Psoas muscle (tissue), 8 donors: Measurements from ENCODE around the gene CCDC18. TPM values are rescaled to one million over a fixed set of nuclear protein-coding genes. Genes with fewer than 3 reads are reported as not detected.
"Not testable (repeated sequence)": the region's sequence is repeated elsewhere in the genome, so short reads cannot be mapped to it uniquely, and the experiment has no call there.

Source experiments
- ATAC-seq, 4 donors: fragments of 200-7000 bp; cut with Tn5 transposase; one replicate each; pipeline ENCODE4 v1.9.1; 2020; ENCODE audit warnings: moderate library complexity in 3 of 4, mild to moderate bottlenecking in 2 of 4
- DNase-seq, 2 donors: peaks; one replicate each; pipeline ENCODE4 v3.0.0-alpha.2; 2020
- H3K27ac ChIP-seq: fragments of 200-600 bp; one replicate; pipeline ENCODE4 v1.8.0; 2022
- H3K27me3 ChIP-seq, 3 donors: fragments of 200-600 bp in 1 of 3; one replicate each; pipeline versions ENCODE4 v1.6.1 to v1.8.0; 2013 to 2022; ENCODE audit warnings: low read length in 2 of 3, mild to moderate bottlenecking in 2 of 3, moderate library complexity in 1 of 3; ENCODE audit not compliant: insufficient read depth in 3 of 3
- H3K36me3 ChIP-seq, 2 donors: fragments of 200-600 bp in 1 of 2; one replicate each; pipeline versions ENCODE4 v1.6.1 to v1.8.0; 2013 to 2022; ENCODE audit warnings: low read depth in 1 of 2, mild to moderate bottlenecking in 1 of 2, moderate library complexity in 1 of 2; ENCODE audit not compliant: insufficient read depth in 1 of 2
- H3K4me1 ChIP-seq: fragments of 200-600 bp; one replicate; pipeline ENCODE4 v1.8.0; 2022
- H3K4me3 ChIP-seq: fragments of 200-600 bp; one replicate; pipeline ENCODE4 v1.8.0; 2022; ENCODE audit warnings: mild to moderate bottlenecking
- H3K9me3 ChIP-seq: fragments of 200-600 bp; one replicate; pipeline ENCODE4 v1.8.0; 2022
- CTCF ChIP-seq: fragments of 200-600 bp; IDR thresholded peaks from one replicate; pipeline ENCODE4 v1.8.0; 2022; ENCODE audit warnings: antibody characterized with exemption
- WGBS, 3 donors: extraction: QIAGEN DNeasy Blood & Tissue Kit; methylation state at CpG; one replicate each; pipeline versions ENCODE4 v1.1.6 to v1.1.7; 2013; 5-methylcytosine and 5-hydroxymethylcytosine counted together
- intact Hi-C, 2 donors: fragments of 100-400 bp; cut with DNase I; formaldehyde crosslinking; loops; one replicate each; pipeline versions ENCODE4 v1.11.0 to v1.14.2; 2022
- polyA plus RNA-seq, 3 donors: library from polyadenylated mRNA; stranded (reverse); fragments of 200-250 nt; gene quantifications; one replicate each; pipeline ENCODE4 v1.2.3, GENCODE V29; 2013
- total RNA-seq, 4 donors: library from RNA; stranded (reverse); fragmentation: NEBNext Ultra II Directional in 2 of 4; extraction: Animal tissue kit (Norgen Biotek cat#: 25700) in 2 of 4; gene quantifications; one replicate each; pipeline versions ENCODE4 v1.2.1 to v1.2.4, GENCODE V29; 2021 to 2023
- donor health status: healthy with polysubstance abuse.
- donor health status: DM: no; HTN: no; CAD: no; lungs with moderate emphysema.
- donor health status: Bipolar disorder and iron deficiency.
- donor health status: healthy.
- donor health status: DM: yes; HTN: yes; CAD: no.
- donor health status: DM: no; HTN: no; CAD: no.
- donor health status: DM: no; HTN: no; CAD: no.
- donor health status: DM: yes; HTN: yes; CAD: no.

Gene CCDC18
- total and polyA plus RNA-seq, 7 donors = 3.1 to 4.6 (median 4.0) TPM

DNA sequence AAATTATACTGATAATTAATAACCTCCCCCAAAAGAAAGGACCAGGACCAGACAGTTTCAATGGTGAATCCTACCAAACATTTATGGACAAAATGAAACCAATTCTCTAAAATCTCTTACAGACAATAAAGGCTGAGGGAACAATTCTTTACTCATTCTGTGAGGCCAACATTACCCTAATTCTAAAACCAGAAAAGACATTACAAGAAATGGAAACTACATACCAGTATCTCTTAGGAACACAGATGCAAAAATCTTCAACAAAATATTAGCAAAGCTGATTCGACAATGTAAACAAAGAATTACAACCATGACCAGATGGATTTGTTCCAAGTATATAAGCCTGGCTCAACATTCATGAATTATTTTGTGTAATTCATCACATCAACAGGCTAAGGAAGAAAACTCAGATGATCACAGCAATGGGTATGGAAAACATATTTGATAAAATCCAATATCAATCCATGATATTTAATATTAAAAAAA lies 8.9 kb upstream of the CCDC18 start:
- DNase-seq (no peak), ATAC-seq (no peak)
- H3K4me1 ChIP-seq = peaks cover 14% of the 10 kb centered on the region
- TF ChIP-seq CTCF = no peak
- H3K27ac ChIP-seq = no peak overlapping the region
- peaks cover 3% of the 10 kb centered on the region for H3K9me3 ChIP-seq
- WGBS, 3 donors = 44 to 57% (median 48%) methylated on average over 1 of the region's 1 CpG
- intact Hi-C loops = no loop called here
- peaks cover 0 to 18% of the 10 kb centered on the region in 2 donors for H3K36me3 ChIP-seq
- no peak overlapping the region for H3K4me3 ChIP-seq
- no peaks in the 10 kb centered on the region for H3K27me3 ChIP-seq

DNA sequence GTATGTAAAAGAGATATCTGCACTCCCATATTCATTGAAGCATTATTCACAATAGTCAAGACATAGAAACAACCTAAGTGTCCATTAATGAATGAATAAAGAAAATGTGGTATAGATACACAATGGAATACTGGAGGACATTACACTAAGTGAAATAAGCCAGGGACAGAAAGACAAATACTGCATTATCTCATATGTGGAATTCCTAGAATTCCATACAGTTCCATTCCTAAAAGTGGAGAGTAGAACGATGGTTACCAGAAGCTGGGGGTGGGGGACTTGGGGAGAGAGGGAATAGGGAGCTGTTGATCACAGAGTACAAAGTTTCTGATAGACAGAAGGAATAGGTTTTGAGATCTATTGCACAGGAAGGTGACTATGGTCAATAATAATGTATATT lies 7.7 kb upstream of the CCDC18 start:
- 19 to 38% (median 20%) methylated on average over 1 of the region's 1 CpG for WGBS, 3 donors
- DNase-seq = no peak
- TF ChIP-seq CTCF = no peak
- H3K27me3 ChIP-seq = no peaks in the 10 kb centered on the region
- no peak overlapping the region for H3K4me3 ChIP-seq
- H3K4me1 ChIP-seq = peaks cover 25% of the 10 kb centered on the region
- H3K36me3 ChIP-seq = peaks cover 0 to 18% of the 10 kb centered on the region in 2 donors
- no peak for ATAC-seq
- H3K27ac ChIP-seq = no peak overlapping the region
- no peaks in the 10 kb centered on the region for H3K9me3 ChIP-seq
- intact Hi-C loops = no loop called here

- H3K4me3 ChIP-seq, DNase-seq, H3K9me3 ChIP-seq, H3K27me3 ChIP-seq, H3K27ac ChIP-seq, ATAC-seq: not testable (repeated sequence)
- peaks cover 0 to 18% of the 10 kb centered on the region in 2 donors for H3K36me3 ChIP-seq
- intact Hi-C loops = loop anchor here in 1 of 2 donors (5.0 kb wide), 1 partner anchor 97 kb away; the partner anchor contains the start of gene MTF2
- H3K4me1 ChIP-seq = peaks cover 35% of the 10 kb centered on the region
- 98 to 100% (median 98%) methylated on average over 3 of the region's 3 CpGs for WGBS, 3 donors
Observed at GRCh38 chr1:93174638-93175037, 5.9 kb upstream of the CCDC18 start.

DNA sequence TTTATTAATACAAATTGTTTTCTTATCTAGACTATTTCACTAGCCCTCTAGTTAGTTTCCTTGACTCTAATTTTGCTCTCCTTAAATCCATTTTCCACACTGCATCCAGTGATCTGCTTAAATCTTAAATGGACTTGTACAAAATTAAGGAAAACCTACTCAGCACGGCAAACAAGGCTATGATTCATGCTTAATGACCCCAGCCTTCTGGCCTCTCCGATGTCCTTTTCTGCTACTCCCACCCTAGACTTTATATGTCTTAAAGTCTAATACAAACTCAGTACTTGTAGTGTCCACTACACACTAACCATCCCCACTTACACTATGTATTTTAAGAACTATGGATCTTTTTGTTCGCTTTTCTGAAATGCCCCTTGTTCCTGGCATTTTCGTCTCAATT lies 2.5 kb upstream of the CCDC18 start:
- no peak for ATAC-seq
- Histone ChIP-seq H3K27me3 (no peaks in the 10 kb centered on the region), H3K9me3 (no peaks in the 10 kb centered on the region), H3K27ac (peak overlapping the region; percentile 24), H3K36me3 (peaks cover 0 to 18% of the 10 kb centered on the region in 2 donors), H3K4me1 (peaks cover 29% of the 10 kb centered on the region), H3K4me3 (peak overlapping the region; percentile 85)
- no peak for TF ChIP-seq CTCF
- DNase-seq = no peak
- intact Hi-C loops = loop anchor here in 1 of 2 donors (1.0 to 5.0 kb wide), 2 partner anchors 49 to 101 kb away; partner anchors contain the start of gene MTF2
- WGBS, 3 donors = 33 to 40% (median 40%) methylated on average over 4 of the region's 4 CpGs

DNA sequence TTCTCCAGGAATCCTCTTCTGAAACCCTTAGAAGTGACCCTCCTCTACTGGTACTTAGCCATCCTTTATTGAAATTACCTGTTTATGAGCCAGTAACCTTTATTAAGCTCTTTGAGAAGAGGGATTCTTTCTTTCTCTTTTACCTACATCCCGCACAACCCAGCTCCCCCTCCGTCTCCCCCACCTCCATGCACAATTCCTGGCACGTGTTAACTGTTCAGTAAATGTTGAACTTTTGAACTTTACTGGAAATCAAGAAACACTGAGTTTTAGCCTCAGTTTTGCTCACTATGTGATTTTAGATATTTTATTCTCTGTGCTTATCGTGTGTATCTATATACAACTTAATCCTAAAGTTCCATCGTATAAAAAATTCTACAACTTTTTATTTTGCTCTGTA lies 2.1 kb upstream of the CCDC18 start:
- Histone ChIP-seq H3K4me1 (peaks cover 25% of the 10 kb centered on the region), H3K4me3 (peak overlapping the region; percentile 85), H3K9me3 (no peaks in the 10 kb centered on the region), H3K27me3 (no peaks in the 10 kb centered on the region), H3K36me3 (peaks cover 0 to 18% of the 10 kb centered on the region in 2 donors), H3K27ac (peak overlapping the region; percentile 99)
- no peak for TF ChIP-seq CTCF
- ATAC-seq (no peak), DNase-seq (no peak)
- intact Hi-C loops = loop anchor here in 1 of 2 donors (1.0 to 5.0 kb wide), 2 partner anchors 49 to 101 kb away; partner anchors contain the start of gene MTF2
- WGBS, 3 donors = 33 to 35% (median 35%) methylated on average over 5 of the region's 5 CpGs
